Measurements from ENCODE around the gene BTBD6.

GRCh38 chr14:105201925-105202513, 46.3 kb upstream of the BTBD6 start:
- TF ChIP-seq ARNTL (CRISPR knock-in tag; IDR thresholded peaks at IDR 0.05; ENCODE audit: borderline replicate concordance, low read depth) (no peak), ZFP30 (CRISPR knock-in tag; IDR thresholded peaks at IDR 0.05) (no peak), ZC3H10 (CRISPR knock-in tag; IDR thresholded peaks at IDR 0.05) (no peak), ZNF70 (CRISPR knock-in tag; IDR thresholded peaks at IDR 0.05) (no peak), ISL1 (CRISPR knock-in tag; IDR thresholded peaks at IDR 0.05) (no peak), ZFP3 (CRISPR knock-in tag; IDR thresholded peaks at IDR 0.05) (no peak), BACH2 (CRISPR knock-in tag; IDR thresholded peaks at IDR 0.05; ENCODE audit: borderline replicate concordance) (no peak), PPARA (CRISPR knock-in tag; IDR thresholded peaks at IDR 0.05; ENCODE audit: borderline replicate concordance) (no peak), ZNF8 (CRISPR knock-in tag; IDR thresholded peaks at IDR 0.05) (no peak), RARB (CRISPR knock-in tag; IDR thresholded peaks at IDR 0.05) (no peak), POU6F1 (CRISPR knock-in tag; IDR thresholded peaks at IDR 0.05; ENCODE audit: borderline replicate concordance, low read depth) (no peak)
